ENCODE data around the gene MAST4.

DNA sequence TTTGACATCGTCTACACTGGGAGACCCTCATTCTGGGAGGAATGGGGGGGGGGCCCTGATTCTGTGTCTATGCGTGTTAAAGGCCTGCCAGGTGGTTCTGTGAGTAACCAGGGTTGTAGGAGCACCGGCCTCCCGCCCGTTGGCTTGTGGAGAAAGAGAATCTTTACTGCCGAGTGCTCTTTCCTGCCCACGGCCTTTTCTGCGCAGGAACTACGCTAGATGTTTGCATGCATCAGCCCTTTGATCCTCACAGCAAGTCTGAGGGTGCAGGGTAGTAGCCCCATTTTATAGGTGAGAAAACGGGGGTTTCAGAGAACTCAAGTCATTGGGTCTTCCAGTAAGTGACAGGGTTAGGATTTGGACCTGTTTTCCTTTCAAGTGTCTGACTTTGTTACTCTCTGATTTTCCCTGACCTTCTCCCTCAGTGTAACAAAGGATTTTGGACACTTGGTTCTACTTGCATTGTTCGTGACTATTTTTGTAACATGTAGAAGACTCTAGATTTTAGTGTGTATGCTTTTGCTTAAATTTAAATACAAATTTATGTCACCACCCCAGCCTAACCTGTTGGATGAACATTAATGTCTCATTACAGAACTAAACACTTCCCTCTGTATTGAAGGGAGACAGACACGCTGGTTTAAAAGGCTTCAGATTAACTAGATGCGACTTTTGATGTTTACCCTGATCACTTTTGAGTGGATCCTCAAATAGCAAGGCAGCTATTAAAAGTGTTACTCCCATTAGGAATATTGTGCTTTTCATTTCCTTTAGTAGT is 22.0 kb downstream of the MAST4 start:
- TF ChIP-seq TAF1 (IDR thresholded peaks at IDR 0.05; ENCODE audit: low read depth, low read length) (no peak), POLR2AphosphoS5 (IDR thresholded peaks at IDR 0.05; ENCODE audit: low read depth, low read length) (no peak), POLR2A (IDR thresholded peaks at IDR 0.05; ENCODE audit: low read depth, low read length) (no peak), POU2F2 (IDR thresholded peaks at IDR 0.05; ENCODE audit: low read depth, low read length) (no peak), PAX5 (IDR thresholded peaks at IDR 0.05; ENCODE audit: insufficient read depth, low read length, severe bottlenecking) (no peak), SPI1 (IDR thresholded peaks at IDR 0.05; ENCODE audit: low read depth, low read length) (no peak)

Measured in GM12891 (cell line).